Hematopoietic multipotent progenitor cell (in vitro differentiated cells): ENCODE measurements around the gene C1orf50. TPM values are rescaled to one million over a fixed set of nuclear protein-coding genes. Genes with fewer than 3 reads are reported as not detected.
"Not testable (repeated sequence)": the region's sequence is repeated elsewhere in the genome, so short reads cannot be mapped to it uniquely, and the experiment has no call there.

Source experiments
- DNase-seq, 3 donors: peaks; one replicate each; pipeline ENCODE4 v3.0.0-alpha.2; 2011 to 2015; ENCODE audit warnings: low read depth in 2 of 3, low spot score in 2 of 3
- total RNA-seq: library from RNA; depleted of rRNA; stranded (reverse); fragments of >200 nt; gene quantifications from one replicate; pipeline ENCODE4 v1.2.3, GENCODE V29; 2012

C1orf50 gene
- total RNA-seq, 1 donor = 2.4 TPM

DNA sequence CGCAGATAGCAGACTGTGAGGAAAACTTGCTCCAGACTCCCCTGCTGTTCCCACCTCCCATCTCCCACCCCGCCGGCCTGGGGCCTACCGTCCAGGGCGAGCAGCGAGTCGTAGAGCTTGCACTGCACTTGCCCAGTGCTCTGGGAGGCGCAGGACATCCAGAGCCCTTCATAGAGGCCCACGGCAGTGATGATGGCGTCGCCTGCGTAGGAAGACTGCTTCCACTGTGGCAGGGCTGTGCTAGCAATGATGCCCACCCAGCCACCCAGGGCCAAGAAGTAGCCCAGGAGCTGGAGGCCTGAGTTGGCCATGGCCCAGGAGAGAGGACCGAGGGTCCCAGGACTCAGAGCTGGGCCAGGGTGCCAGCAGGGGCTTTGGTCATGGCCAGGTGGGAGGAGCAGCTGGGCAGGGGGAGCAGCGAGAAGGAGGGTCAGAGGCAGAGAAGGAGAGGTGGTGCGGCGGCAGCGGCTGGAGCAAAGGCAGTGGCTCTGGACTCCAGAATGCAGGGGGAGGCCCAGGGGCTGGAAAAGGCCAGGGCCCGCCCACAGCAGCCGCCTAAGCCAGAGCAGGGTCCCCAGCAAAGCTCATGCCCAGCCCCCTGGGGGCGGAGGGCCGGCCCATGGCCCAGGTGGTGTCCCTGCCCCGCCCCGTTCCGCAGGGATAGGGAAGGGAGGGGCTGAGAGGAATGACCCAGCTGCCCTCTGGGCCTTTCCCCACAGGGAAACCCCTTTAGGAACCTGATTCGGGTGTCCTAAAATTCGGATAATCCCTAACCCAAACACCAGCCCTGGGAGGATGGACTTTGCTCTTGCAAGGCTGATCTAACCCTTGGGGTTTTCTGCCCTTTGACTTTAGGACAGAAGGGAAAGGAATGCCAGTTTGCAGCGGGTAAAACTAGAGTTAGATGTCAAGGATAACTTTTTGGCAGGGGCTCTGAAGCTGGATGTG lies 27.0 kb upstream of the C1orf50 start, which contains the start of gene CLDN19:
CLDN19 (minus strand) TSS at position 484 of the 948 bp plus-strand sequence; CDS start at position 311, 173 bp downstream.
- no peak for DNase-seq

- no peak for DNase-seq
Observed at GRCh38 chr1:42740851-42741580, 26.0 kb upstream of the C1orf50 start.

DNA sequence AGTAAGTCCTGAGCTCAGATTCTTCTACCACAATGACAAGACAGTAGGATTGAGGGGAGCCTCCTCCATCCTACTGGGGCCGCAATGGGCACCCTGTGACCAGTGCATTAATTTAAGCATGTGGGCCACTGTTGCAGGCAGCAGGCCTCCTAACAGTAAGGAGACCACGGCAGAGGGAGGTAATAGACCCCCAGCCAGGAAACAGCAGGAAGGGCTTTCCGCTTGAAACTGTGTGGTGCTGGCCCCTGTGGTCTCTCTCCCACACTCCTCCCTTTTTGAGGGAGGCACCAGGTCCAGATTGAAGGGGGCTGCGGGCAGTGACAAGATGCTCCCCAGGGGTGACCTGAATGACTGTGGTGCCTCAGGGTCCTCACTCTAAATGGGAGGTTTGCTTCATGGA lies 25.3 kb upstream of the C1orf50 start:
- no peak for DNase-seq

DNA sequence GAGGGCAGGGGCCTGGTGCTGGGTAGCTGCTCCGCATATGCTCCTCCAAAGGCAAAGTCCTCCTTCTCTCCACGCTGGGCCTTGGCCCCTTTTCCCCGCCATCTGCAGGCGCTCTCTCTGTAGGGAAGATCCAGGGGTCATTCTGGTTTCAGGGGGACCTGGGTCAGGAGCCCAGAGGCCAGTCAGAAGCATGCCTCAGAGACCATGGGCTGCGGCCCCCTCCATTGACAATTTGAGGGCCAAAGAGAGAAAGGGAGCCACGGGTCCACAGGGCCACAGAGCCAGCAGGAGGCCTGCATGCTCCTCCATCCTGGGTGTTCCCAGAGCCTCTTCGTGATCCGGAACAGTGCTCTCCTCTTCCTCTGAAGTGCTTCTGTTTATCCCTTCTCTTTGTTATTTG lies 24.9 kb upstream of the C1orf50 start:
- no peak for DNase-seq

GRCh38 chr1:42742617-42743316 lies 24.3 kb upstream of the C1orf50 start:
- DNase-seq = no peak

- no peak for DNase-seq
Observed at GRCh38 chr1:42743317-42744147, 23.5 kb upstream of the C1orf50 start.

GRCh38 chr1:42744148-42744413 lies 23.0 kb upstream of the C1orf50 start:
- no peak for DNase-seq

- DNase-seq = no peak
Observed at GRCh38 chr1:42745851-42746250, 21.2 kb upstream of the C1orf50 start.

- DNase-seq = no peak
Observed at GRCh38 chr1:42746436-42747105, 20.5 kb upstream of the C1orf50 start.

GRCh38 chr1:42747125-42747524 lies 19.9 kb upstream of the C1orf50 start:
- peak; percentile 24 to 72 (median 47) for DNase-seq

DNA sequence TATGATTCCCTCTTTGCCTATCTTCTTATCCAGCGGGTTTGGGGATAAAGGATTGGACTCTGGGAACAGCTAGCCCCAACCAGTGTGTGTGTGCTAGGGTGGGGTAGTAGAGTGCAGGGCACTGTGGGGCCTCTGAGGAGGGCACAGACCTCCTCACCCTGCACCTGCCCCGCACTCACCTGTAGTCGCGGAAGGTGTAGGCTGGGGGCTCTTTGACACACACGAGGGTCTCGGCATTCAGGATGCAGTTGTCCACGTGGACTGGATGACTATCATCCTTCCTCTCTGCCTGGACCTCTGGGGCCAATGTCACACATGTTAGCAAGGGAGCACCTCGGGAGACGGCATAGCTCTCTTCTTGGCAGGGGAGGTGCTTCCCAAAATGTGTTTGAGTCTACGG lies 19.0 kb upstream of the C1orf50 start:
- DNase-seq = no peak

GRCh38 chr1:42748461-42749410 lies 18.3 kb upstream of the C1orf50 start:
- DNase-seq = no peak

- no peak for DNase-seq
Observed at GRCh38 chr1:42750041-42750440, 17.0 kb upstream of the C1orf50 start.

GRCh38 chr1:42751511-42752070 lies 15.5 kb upstream of the C1orf50 start:
- not testable (repeated sequence) for DNase-seq

DNA sequence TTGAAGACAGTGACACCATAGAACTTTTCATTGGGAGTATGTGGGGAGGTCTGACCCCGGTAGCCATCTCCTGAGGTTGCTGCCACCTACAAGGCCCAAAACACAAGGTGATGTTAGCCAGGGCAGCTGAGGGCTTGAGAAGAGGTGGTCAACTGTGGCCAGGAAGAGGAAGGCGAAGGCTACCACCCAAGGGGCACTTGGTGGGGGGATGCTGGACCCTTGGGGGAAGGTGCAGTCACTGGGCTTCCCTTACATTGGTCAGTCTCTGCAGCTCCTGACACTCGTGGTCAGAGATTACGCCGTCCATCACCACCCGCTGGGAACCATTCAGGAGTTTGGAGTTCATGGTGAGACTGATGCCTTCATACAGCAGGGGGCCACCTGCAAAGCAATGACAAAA lies 14.8 kb upstream of the C1orf50 start:
- DNase-seq = no peak

- DNase-seq = no peak
Observed at GRCh38 chr1:42753070-42753469, 14.0 kb upstream of the C1orf50 start.

DNA sequence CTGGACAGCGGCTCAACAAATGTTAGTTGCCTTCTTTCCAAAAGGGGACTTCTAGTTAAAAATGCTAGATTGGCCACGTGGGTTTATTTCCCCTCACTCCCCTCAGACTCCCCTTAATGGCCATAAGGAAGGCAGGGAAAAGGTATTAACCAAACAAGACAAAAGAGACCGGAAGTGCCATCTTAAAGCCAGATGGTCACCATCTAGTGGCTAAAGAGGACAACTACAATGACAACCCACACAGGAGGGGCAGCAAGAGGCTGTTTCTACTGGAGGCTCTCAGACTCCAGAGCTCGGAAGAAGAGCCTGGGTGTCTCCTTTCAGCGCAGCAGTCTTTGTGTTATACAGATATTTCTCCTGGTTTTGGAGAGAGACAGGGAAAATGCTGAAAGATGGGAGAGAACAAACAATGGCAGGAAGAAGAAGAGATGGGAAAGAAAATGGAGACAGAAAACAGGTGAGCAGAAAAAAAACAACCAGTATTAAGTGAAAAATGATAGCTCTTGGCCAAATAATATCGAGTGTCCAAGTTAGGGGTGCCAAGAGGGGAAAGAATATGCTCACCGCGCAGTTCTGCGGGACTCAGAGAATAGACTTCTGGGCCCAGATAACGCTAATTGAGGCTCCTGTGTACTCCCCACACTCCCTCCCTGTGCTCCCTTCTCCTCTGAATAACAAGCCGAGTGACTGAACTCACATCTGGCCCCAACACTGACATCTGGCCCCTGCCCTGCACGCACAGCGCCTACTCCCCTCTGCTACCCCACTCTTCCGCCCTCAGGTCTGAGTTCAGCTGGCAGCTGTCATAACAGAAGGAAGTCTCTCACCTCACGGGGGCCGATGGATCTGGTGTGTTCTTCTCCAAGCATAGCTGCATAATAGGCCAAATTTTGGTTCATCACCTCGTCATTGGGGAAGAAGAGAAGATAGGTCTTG lies 9.8 kb upstream of the C1orf50 start:
- DNase-seq = peak in 2 of 3 donors; percentile 43 to 62
